ENCODE measurements around the gene PNLIPRP2. TPM values are rescaled to one million over a fixed set of nuclear protein-coding genes. Genes with fewer than 3 reads are reported as not detected.

Gene PNLIPRP2
- total and polyA plus RNA-seq, 2 of the 8 experiments (the other 6 are each of a cell fraction or from before 2014, with no cell fraction given): 0.11 TPM; not detected in 1

DNA sequence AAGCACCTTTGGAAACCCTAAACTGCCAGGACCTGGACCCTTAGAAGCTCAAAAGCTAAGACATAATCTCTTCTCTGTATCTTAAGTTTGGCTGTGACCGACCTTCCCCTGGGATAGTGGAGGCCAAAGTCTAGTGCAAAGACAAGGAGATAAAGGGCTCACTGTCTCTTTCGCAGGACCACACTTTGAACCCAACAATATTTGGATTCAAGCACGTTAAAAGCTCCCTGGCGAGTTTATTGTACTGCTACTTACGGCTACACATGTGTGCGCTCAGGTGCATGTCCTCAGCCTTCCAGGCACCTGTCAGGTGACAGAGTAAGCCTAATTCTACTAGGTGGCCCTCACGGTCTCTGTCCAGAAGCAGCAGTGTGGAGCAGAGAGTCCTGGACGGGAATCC lies 55.9 kb downstream of the PNLIPRP2 start:
- no peak overlapping the region for H3K14ac ChIP-seq (ENCODE audit: insufficient read length)
- TF ChIP-seq SIX5 (IDR thresholded peaks at IDR 0.05; ENCODE audit: low read depth, low read length) (no peak), KDM1A (IDR thresholded peaks at IDR 0.05; ENCODE audit: borderline replicate concordance, low read length) (no peak), CHD1 (IDR thresholded peaks at IDR 0.05; ENCODE audit: low read depth, low read length) (no peak), PHF8 (conservative IDR thresholded peaks at IDR 0.05; ENCODE audit: low read depth, low read length) (no peak), GTF2F1 (IDR thresholded peaks at IDR 0.05; ENCODE audit: borderline replicate concordance, low read depth, low read length) (no peak), KDM5A (IDR thresholded peaks at IDR 0.05; ENCODE audit: low read length) (no peak), POU5F1 (IDR thresholded peaks at IDR 0.05; ENCODE audit: low read depth, low read length) (no peak), BRCA1 (IDR thresholded peaks at IDR 0.05; ENCODE audit: low read depth, low read length) (no peak), EZH2 (IDR thresholded peaks at IDR 0.05; ENCODE audit: low read depth, low read length, severe bottlenecking) (no peak), CHD2 (IDR thresholded peaks at IDR 0.05; ENCODE audit: low read length) (no peak), CBX5 (IDR thresholded peaks at IDR 0.05; ENCODE audit: low read depth, low read length) (no peak), SP2 (IDR thresholded peaks at IDR 0.05; ENCODE audit: low read length) (no peak)
- TF ChIP-seq, protein P1, sequence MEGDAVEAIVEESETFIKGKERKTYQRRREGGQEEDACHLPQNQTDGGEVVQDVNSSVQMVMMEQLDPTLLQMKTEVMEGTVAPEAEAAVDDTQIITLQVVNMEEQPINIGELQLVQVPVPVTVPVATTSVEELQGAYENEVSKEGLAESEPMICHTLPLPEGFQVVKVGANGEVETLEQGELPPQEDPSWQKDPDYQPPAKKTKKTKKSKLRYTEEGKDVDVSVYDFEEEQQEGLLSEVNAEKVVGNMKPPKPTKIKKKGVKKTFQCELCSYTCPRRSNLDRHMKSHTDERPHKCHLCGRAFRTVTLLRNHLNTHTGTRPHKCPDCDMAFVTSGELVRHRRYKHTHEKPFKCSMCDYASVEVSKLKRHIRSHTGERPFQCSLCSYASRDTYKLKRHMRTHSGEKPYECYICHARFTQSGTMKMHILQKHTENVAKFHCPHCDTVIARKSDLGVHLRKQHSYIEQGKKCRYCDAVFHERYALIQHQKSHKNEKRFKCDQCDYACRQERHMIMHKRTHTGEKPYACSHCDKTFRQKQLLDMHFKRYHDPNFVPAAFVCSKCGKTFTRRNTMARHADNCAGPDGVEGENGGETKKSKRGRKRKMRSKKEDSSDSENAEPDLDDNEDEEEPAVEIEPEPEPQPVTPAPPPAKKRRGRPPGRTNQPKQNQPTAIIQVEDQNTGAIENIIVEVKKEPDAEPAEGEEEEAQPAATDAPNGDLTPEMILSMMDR (IDR thresholded peaks at IDR 0.05; ENCODE audit: control extremely low read depth in 1 of 3, insufficient read depth in 1 of 3, low read depth in 1 of 3, low read length in 3 of 3): no peak

More for the DNA sequence above, 55.9 kb downstream of the PNLIPRP2 start:
- Histone ChIP-seq H4K20me1 (replicated peaks in 1 of 2; ENCODE audit: control insufficient read depth in 1 of 2, insufficient read depth in 2 of 2, low read length in 2 of 2) (no peaks in the 10 kb centered on the region), H3K4me2 (ENCODE audit: insufficient read depth in 1 of 2, low read depth in 2 of 2, low read length in 2 of 2) (no peak overlapping the region), H2AK5ac (ENCODE audit: low read depth, low read length) (no peak overlapping the region), H3K9me3 (ENCODE audit: insufficient read depth in 2 of 2, low read depth in 1 of 2, low read length in 1 of 2) (no peaks in the 10 kb centered on the region), H3K79me2 (ENCODE audit: control insufficient read depth in 1 of 2, insufficient read depth in 2 of 2, low read length in 2 of 2) (no peaks in the 10 kb centered on the region), H3K4me3 (ENCODE audit: extremely low read depth in 1 of 4, insufficient read depth in 2 of 4, low read depth in 3 of 4, low read length in 4 of 4) (no peak overlapping the region), H4K91ac (replicated peaks; ENCODE audit: insufficient read length, low read length) (no peak overlapping the region), H2BK20ac (ENCODE audit: low read length) (no peak overlapping the region), H3K79me1 (ENCODE audit: low read depth, low read length) (no peaks in the 10 kb centered on the region), H2BK120ac (replicated peaks; ENCODE audit: low read depth, low read length) (no peak overlapping the region), H3K56ac (replicated peaks; ENCODE audit: insufficient read length, low read depth, low read length) (no peak overlapping the region), H3K23ac (ENCODE audit: insufficient read length) (no peak overlapping the region), H3K27me3 (replicated peaks in 1 of 4; ENCODE audit: control insufficient read depth in 3 of 4, extremely low read depth in 1 of 4, insufficient read depth in 3 of 4, low read length in 3 of 4) (no peaks in the 10 kb centered on the region), H4K8ac (ENCODE audit: extremely low read depth, insufficient read depth, low read length) (no peak overlapping the region), H2BK12ac (ENCODE audit: low read depth, low read length) (no peak overlapping the region), H2AFZ (ENCODE audit: low read length) (no peak overlapping the region), H3K4ac (replicated peaks; ENCODE audit: insufficient read length, low read depth, low read length) (no peak overlapping the region), H4K5ac (ENCODE audit: insufficient read length, low read depth, low read length) (no peak overlapping the region), H3K9ac (replicated peaks in 1 of 4; ENCODE audit: extremely low read depth in 1 of 4, low read depth in 3 of 4, low read length in 3 of 4) (no peak overlapping the region), H2BK5ac (ENCODE audit: low read depth, low read length) (no peak overlapping the region), H3K4me1 (replicated peaks in 1 of 4; ENCODE audit: control insufficient read depth in 3 of 4, insufficient read depth in 4 of 4, low read length in 3 of 4) (peaks cover 0 to 3% (median 0%) of the 10 kb centered on the region in 4 experiments; a peak in 1 of 7 replicates), H3K18ac (ENCODE audit: extremely low read depth, low read length) (no peak overlapping the region), H2BK15ac (ENCODE audit: low read length) (no peak overlapping the region), H3K23me2 (ENCODE audit: low read depth, low read length) (no peaks in the 10 kb centered on the region), H3K36me3 (ENCODE audit: control insufficient read depth in 2 of 4, insufficient read depth in 4 of 4, low read length in 3 of 4) (no peaks in the 10 kb centered on the region), H3K27ac (ENCODE audit: low read depth, low read length) (no peak overlapping the region)
- ChIA-PET POLR2A (ENCODE audit: partially characterized antibody) (no interaction called here), CTCF (ENCODE audit: partially characterized antibody) (interaction anchor here (0.6 to 3.3 kb wide), 6 partner anchors 11 to 61 kb away, joined by 3 to 12 read pairs (median 5); no protein-coding TSS in a partner anchor)
- 77% methylated on average over 8 of the region's 8 CpGs; no CpG with 5 or more reads in 1 of the 2 experiments for WGBS, 2 experiments (ENCODE audit: extremely low coverage in 1 of 2, insufficient coverage in 1 of 2, insufficient read length in 1 of 2, insufficient replicate concordance in 2 of 2, low coverage in 1 of 2, low lambda C conversion rate in 2 of 2, missing lambda C conversion rate in 1 of 2)
- FAIRE-seq: no peak
- DNase-seq (ENCODE audit: low read depth in 1 of 2, low spot score in 2 of 2): no peak
